ENCODE data around the gene ZNF511. TPM values are rescaled to one million over a fixed set of nuclear protein-coding genes. Genes with fewer than 3 reads are reported as not detected.

Gene ZNF511
- total RNA-seq, 1 donor from 2014 or later, result 25.5 TPM

Other genes with a start within 250 kb of the ZNF511 start
- gene ADGRA1, start 221.0 kb upstream of the ZNF511 start, total RNA-seq, result not detected in 2 replicates
- gene KNDC1, start 148.7 kb upstream of the ZNF511 start, total RNA-seq, result 2.6 and 4.1 TPM in 2 replicates
- gene UTF1, start 78.7 kb upstream of the ZNF511 start, total RNA-seq, result 0.18 TPM in 1 of 2 replicates, not detected in the other
- gene VENTX, start 71.1 kb upstream of the ZNF511 start, total RNA-seq, result 0.11 TPM in 1 of 2 replicates, not detected in the other
- 1.7 and 4.6 TPM in 2 replicates for gene ADAM8, start 32.0 kb upstream of the ZNF511 start, total RNA-seq
- 56.2 and 57.8 TPM in 2 replicates for gene TUBGCP2, start within 50 bp of the ZNF511 start, total RNA-seq
- 0.77 and 1.1 TPM in 2 replicates for gene CALY, start 28.0 kb downstream of the ZNF511 start, total RNA-seq
- not detected in 2 replicates for gene PRAP1, start 38.5 kb downstream of the ZNF511 start, total RNA-seq
- gene FUOM, start 49.1 kb downstream of the ZNF511 start, total RNA-seq, result 28.8 and 29.3 TPM in 2 replicates
- 81.0 and 90.9 TPM in 2 replicates for gene ECHS1, start 64.4 kb downstream of the ZNF511 start, total RNA-seq
- 6.9 and 7.9 TPM in 2 replicates for gene PAOX, start 70.3 kb downstream of the ZNF511 start, total RNA-seq
- 44.0 and 52.3 TPM in 2 replicates for gene MTG1, start 85.2 kb downstream of the ZNF511 start, total RNA-seq
- gene SPRN, start 115.7 kb downstream of the ZNF511 start, total RNA-seq, result 3.7 and 4.0 TPM in 2 replicates
- 0.43 and 0.50 TPM in 2 replicates for gene SCART1, start 145.0 kb downstream of the ZNF511 start, total RNA-seq
- 2.2 TPM in 2 replicates for gene CYP2E1, start 218.4 kb downstream of the ZNF511 start, total RNA-seq